Spleen (tissue), 11 donors: ENCODE results near the gene TNS1. TPM values are rescaled to one million over a fixed set of nuclear protein-coding genes. Genes with fewer than 3 reads are reported as not detected.

Source experiments
- DNase-seq: peaks from one replicate; pipeline ENCODE4 v3.0.0-alpha.2; 2020
- H3K27ac ChIP-seq, 8 donors: fragments of 200-600 bp; sonication (generic) in 7 of 8; 1 replicate in 4 of 8; 2 replicates in 4 of 8; pipeline versions ENCODE4 v1.5.0 to v1.8.0; 2016 to 2021; ENCODE audit warnings: inconsistent platforms in 4 of 8, mild to moderate bottlenecking in 4 of 8, moderate library complexity in 1 of 8
- H3K27me3 ChIP-seq, 7 donors: fragments of 200-600 bp; sonication (generic) in 6 of 7; replicated peaks in 1 of 7; 1 replicate in 4 of 7; 2 replicates in 3 of 7; pipeline versions ENCODE4 v1.5.0 to v1.8.0; 2016 to 2021; ENCODE audit warnings: inconsistent platforms in 3 of 7, mild to moderate bottlenecking in 1 of 7
- H3K36me3 ChIP-seq, 6 donors: fragments of 200-600 bp; sonication (generic) in 5 of 6; 1 replicate in 4 of 6; 2 replicates in 2 of 6; pipeline versions ENCODE4 v1.5.0 to v1.8.0; 2016 to 2021; ENCODE audit warnings: inconsistent platforms in 2 of 6
- H3K4me1 ChIP-seq, 6 donors: fragments of 200-600 bp; sonication (generic) in 5 of 6; 1 replicate in 3 of 6; 2 replicates in 3 of 6; pipeline versions ENCODE4 v1.5.0 to v1.8.0; 2016 to 2021; ENCODE audit warnings: inconsistent platforms in 3 of 6
- H3K4me3 ChIP-seq, 8 donors: fragments of 200-600 bp; sonication (generic) in 7 of 8; 1 replicate in 4 of 8; 2 replicates in 4 of 8; pipeline versions ENCODE4 v1.5.0 to v1.8.0; 2016 to 2021; ENCODE audit warnings: inconsistent platforms in 4 of 8, mild to moderate bottlenecking in 4 of 8, moderate library complexity in 2 of 8
- H3K9me3 ChIP-seq, 8 donors: fragments of 200-600 bp; sonication (generic) in 7 of 8; 1 replicate in 4 of 8; 2 replicates in 4 of 8; pipeline versions ENCODE4 v1.5.0 to v1.8.0; 2016 to 2021; ENCODE audit warnings: inconsistent platforms in 4 of 8
- POLR2A ChIP-seq, 3 donors: fragments of 450-650 bp; IDR thresholded peaks; one replicate each; pipeline ENCODE4 v1.5.1; 2017; ENCODE audit warnings: antibody characterized with exemption in 3 of 3, mild to moderate bottlenecking in 1 of 3
- POLR2AphosphoS5 ChIP-seq, 3 donors: sonication (generic); formaldehyde crosslinking; IDR thresholded peaks; one replicate each; pipeline ENCODE4 v1.5.1; 2017; ENCODE audit warnings: antibody characterized with exemption in 3 of 3
- WGBS, 5 donors: extraction: QIAGEN DNeasy Blood & Tissue Kit in 3 of 5; methylation state at CpG; one replicate each; pipeline versions ENCODE4 v1.1.5 to v1.1.7; 2013 to 2018; 5-methylcytosine and 5-hydroxymethylcytosine counted together
- intact Hi-C: fragments of 100-400 bp; cut with DNase I; formaldehyde crosslinking; loops from one replicate; pipeline ENCODE4 v1.15.0; 2023; ENCODE audit warnings: low total_unique reads
- polyA plus RNA-seq, 3 donors: library from polyadenylated mRNA; stranded (reverse); fragments of 200-250 nt; gene quantifications; one replicate each; pipeline ENCODE4 v1.2.1, GENCODE V29; 2013
- total RNA-seq, 7 donors: library from RNA; depleted of rRNA in 3 of 7; stranded (reverse); fragments of >200 nt in 3 of 7; fragmentation: NEBNext Ultra II Directional in 4 of 7; extraction: Animal tissue kit (Norgen Biotek cat#: 25700) in 4 of 7; gene quantifications; one replicate each; pipeline versions ENCODE4 v1.1.0 to v1.2.1, GENCODE V29; 2016 to 2021
- TF ChIP-seq, protein P1 (sequence below), 11 experiments: fragments of 200-600 bp in 7 of 11; fragments of 450-650 bp in 4 of 11; sonication (generic) in 4 of 11; IDR thresholded peaks in 8 of 11; conservative IDR thresholded peaks in 3 of 11; 1 replicate in 7 of 11; 2 replicates in 4 of 11; pipeline versions ENCODE4 v1.4.0 to v1.8.0; 2016 to 2021; ENCODE audit warnings: antibody characterized with exemption in 11 of 11, inconsistent platforms in 4 of 11, mild to moderate bottlenecking in 1 of 11
- donor health status: healthy with polysubstance abuse.
- donor health status: DM: no; HTN: no; CAD: no; lungs with moderate emphysema.
- donor health status: DM: no; HTN: no; CAD: no.
- donor health status: Bipolar disorder and iron deficiency.
- donor health status: healthy.
- donor health status: DM: no; HTN: no; CAD: no.
- donor health status: DM: yes; HTN: yes; CAD: no.

Gene TNS1
- total and polyA plus RNA-seq, 10 donors = 6.9 to 580 (median 246) TPM

DNA sequence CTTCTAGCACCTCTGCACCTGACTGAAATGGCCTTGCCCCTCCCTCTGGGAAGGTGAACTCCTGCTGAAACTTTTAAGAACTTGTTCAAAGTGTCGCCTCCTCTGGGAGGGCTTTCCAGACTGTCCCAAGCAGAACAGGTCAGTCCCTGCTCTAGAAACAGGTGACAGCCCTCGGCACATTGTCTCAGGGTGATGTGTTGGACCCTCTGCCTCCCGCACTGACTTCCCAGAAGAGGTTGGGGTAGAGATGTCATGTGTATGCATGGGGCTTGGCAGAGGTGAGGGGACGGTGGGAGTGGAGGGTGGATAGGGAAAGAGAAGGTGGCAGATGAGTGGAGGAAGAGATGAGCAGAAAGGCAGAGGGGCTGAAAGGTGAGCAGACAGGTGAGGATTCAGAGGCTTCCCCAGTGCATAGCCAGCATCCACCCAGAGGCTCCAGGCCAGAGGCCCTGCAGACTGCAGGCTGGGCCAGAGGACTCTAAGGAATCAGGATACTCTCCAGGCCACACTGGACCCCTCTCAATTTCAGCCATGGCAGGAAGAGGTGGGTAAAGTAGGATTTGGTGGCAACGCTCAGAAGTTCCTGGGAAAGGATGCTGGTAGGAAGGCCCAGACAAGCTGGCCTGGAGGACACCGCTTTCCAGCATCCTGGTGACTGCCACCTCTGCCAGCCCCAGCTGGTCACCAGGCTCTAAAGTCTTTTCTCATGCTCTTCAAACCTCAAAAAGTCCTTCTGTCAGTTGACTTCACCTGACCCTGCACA is 24.8 kb upstream of the TNS1 start:
- H3K4me1 ChIP-seq = no peaks in the 10 kb centered on the region
- no peaks in the 10 kb centered on the region for H3K9me3 ChIP-seq
- H3K27me3 ChIP-seq = no peaks in the 10 kb centered on the region
- H3K27ac ChIP-seq = no peak overlapping the region
- 85 to 95% (median 90%) methylated on average over 6 of the region's 6 CpGs for WGBS, 5 donors
- intact Hi-C loops = no loop called here
- TF ChIP-seq, protein P1, sequence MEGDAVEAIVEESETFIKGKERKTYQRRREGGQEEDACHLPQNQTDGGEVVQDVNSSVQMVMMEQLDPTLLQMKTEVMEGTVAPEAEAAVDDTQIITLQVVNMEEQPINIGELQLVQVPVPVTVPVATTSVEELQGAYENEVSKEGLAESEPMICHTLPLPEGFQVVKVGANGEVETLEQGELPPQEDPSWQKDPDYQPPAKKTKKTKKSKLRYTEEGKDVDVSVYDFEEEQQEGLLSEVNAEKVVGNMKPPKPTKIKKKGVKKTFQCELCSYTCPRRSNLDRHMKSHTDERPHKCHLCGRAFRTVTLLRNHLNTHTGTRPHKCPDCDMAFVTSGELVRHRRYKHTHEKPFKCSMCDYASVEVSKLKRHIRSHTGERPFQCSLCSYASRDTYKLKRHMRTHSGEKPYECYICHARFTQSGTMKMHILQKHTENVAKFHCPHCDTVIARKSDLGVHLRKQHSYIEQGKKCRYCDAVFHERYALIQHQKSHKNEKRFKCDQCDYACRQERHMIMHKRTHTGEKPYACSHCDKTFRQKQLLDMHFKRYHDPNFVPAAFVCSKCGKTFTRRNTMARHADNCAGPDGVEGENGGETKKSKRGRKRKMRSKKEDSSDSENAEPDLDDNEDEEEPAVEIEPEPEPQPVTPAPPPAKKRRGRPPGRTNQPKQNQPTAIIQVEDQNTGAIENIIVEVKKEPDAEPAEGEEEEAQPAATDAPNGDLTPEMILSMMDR (IDR thresholded peaks at IDR 0.05 in 8 of 11, conservative IDR thresholded peaks at IDR 0.05 in 3 of 11) = no peak
- no peak for TF ChIP-seq POLR2A (IDR thresholded peaks at IDR 0.05)
- TF ChIP-seq POLR2AphosphoS5 (IDR thresholded peaks at IDR 0.05) = no peak
- no peaks in the 10 kb centered on the region for H3K36me3 ChIP-seq
- H3K4me3 ChIP-seq = no peak overlapping the region
- no peak for DNase-seq

- 78 to 84% (median 83%) methylated on average over 15 to 17 of the region's 17 CpGs for WGBS, 5 donors
- no peaks in the 10 kb centered on the region for H3K36me3 ChIP-seq
- H3K4me3 ChIP-seq = no peak overlapping the region
- DNase-seq = no peak
- H3K9me3 ChIP-seq = no peaks in the 10 kb centered on the region
- no peak overlapping the region for H3K27ac ChIP-seq
- no peaks in the 10 kb centered on the region for H3K4me1 ChIP-seq
- H3K27me3 ChIP-seq = no peaks in the 10 kb centered on the region
- intact Hi-C loops = no loop called here
- TF ChIP-seq, protein P1 (IDR thresholded peaks at IDR 0.05 in 8 of 11, conservative IDR thresholded peaks at IDR 0.05 in 3 of 11) = no peak
- TF ChIP-seq POLR2AphosphoS5 (IDR thresholded peaks at IDR 0.05) = no peak
- TF ChIP-seq POLR2A (IDR thresholded peaks at IDR 0.05) = no peak
Observed at GRCh38 chr2:218026676-218027425, 24.1 kb upstream of the TNS1 start.

GRCh38 chr2:218026244-218026643 is 23.4 kb upstream of the TNS1 start:
- 85 to 96% (median 91%) methylated on average over 7 of the region's 7 CpGs for WGBS, 5 donors
- H3K27ac ChIP-seq = no peak overlapping the region
- intact Hi-C loops = no loop called here
- no peak overlapping the region for H3K4me3 ChIP-seq
- H3K27me3 ChIP-seq = no peaks in the 10 kb centered on the region
- H3K4me1 ChIP-seq = no peaks in the 10 kb centered on the region
- DNase-seq = no peak
- H3K9me3 ChIP-seq = no peaks in the 10 kb centered on the region
- no peaks in the 10 kb centered on the region for H3K36me3 ChIP-seq
- TF ChIP-seq, protein P1 (IDR thresholded peaks at IDR 0.05 in 8 of 11, conservative IDR thresholded peaks at IDR 0.05 in 3 of 11) = no peak
- TF ChIP-seq POLR2A (IDR thresholded peaks at IDR 0.05) (no peak), POLR2AphosphoS5 (IDR thresholded peaks at IDR 0.05) (no peak)

- DNase-seq = peak; percentile 35
- H3K4me1 ChIP-seq = no peaks in the 10 kb centered on the region
- H3K27ac ChIP-seq = no peak overlapping the region
- H3K27me3 ChIP-seq = no peaks in the 10 kb centered on the region
- no peaks in the 10 kb centered on the region for H3K9me3 ChIP-seq
- TF ChIP-seq, protein P1 (IDR thresholded peaks at IDR 0.05 in 8 of 11, conservative IDR thresholded peaks at IDR 0.05 in 3 of 11) = no peak
- no peak for TF ChIP-seq POLR2AphosphoS5 (IDR thresholded peaks at IDR 0.05)
- TF ChIP-seq POLR2A (IDR thresholded peaks at IDR 0.05) = no peak
- intact Hi-C loops = no loop called here
- WGBS, 5 donors = 82 to 91% (median 88%) methylated on average over 2 of the region's 2 CpGs
- H3K4me3 ChIP-seq = no peak overlapping the region
- no peaks in the 10 kb centered on the region for H3K36me3 ChIP-seq
Observed at GRCh38 chr2:218024871-218025270, 22.1 kb upstream of the TNS1 start.
